Aortic smooth muscle cell (primary cell): ENCODE measurements around the gene CDKAL1. TPM values are rescaled to one million over a fixed set of nuclear protein-coding genes. Genes with fewer than 3 reads are reported as not detected.

ENCODE experiments used
- total RNA-seq: library from RNA; depleted of rRNA; stranded (reverse); fragments of >200 nt; gene quantifications from 2 replicates; pipeline ENCODE4 v1.2.3, GENCODE V29; 2014

Gene CDKAL1
- total RNA-seq, result 13.9 and 16.2 TPM in 2 replicates

DNA sequence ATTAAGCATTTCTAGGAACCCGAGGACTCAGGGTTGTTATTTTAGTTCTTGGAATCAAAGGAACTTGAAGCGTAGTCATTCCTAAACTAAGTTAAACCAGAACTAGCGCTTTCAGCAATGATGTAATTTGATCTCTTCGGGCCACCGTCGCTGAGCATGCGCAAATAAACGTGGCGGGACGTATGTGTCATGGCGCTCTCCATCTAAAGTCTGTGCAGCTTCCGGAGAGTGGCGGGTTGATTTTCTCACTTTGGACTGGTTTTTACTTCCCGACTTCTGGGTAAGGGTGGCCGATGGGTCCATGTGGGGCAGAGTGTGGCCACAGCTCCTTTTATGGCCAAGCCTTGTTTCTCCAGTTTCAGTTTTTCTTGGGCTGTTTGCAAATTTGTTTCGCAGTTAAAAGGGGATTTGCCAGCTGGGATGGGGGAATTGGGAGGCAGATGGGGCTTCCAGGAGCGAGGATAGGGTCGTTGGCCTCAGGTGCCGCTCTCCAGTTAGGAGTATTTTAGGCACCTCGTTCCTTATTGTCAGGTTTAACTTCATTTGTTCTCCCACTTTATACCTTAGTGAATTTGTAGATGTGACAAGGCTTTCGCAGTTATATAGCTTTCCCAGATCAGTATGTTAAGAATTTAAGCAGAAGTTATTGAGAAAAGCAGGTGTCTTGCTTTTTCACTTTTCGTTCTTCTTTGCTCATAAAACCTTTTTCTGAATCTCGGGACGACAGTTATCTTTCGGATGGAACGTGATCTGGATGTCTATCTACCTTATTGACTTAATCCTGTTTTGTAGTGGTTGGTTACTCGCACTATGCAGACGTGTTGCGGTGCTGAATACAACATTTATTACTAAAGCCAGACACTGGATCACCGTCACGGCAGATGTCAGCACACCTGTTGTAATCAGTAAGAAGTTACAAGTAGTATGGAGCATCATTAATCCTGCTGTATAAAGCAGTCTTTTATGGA lies at the start of gene CDKAL1:
Gene CDKAL1 (plus strand): TSS at position 163 of the 968 bp plus-strand sequence. CDS start 11,894 bp downstream, outside the sequence.

Other genes starting within 250 kb of the CDKAL1 start
- gene E2F3, start 132.6 kb upstream of the CDKAL1 start, total RNA-seq, result 4.4 and 6.8 TPM in 2 replicates